Measurements from ENCODE around the gene ADAD1. TPM values are rescaled to one million over a fixed set of nuclear protein-coding genes. Genes with fewer than 3 reads are reported as not detected.

The ADAD1 gene
- total RNA-seq, 1 experiment from 2014 or later: not detected

- no peak for DNase-seq (ENCODE audit: low spot score)
Observed at GRCh38 chr4:122453384-122453995, 74.7 kb downstream of the ADAD1 start.

- no peak for DNase-seq (ENCODE audit: low spot score)
Observed at GRCh38 chr4:122456231-122457116, 77.7 kb downstream of the ADAD1 start, which contains the start of gene IL2. IL2 (minus strand) TSS chr4:122456725; CDS start chr4:122456440, 285 bp downstream.

- peak; percentile 19 for DNase-seq (ENCODE audit: low spot score)
Observed at GRCh38 chr4:122458625-122459024, 79.8 kb downstream of the ADAD1 start.

GRCh38 chr4:122469457-122469856 is 90.6 kb downstream of the ADAD1 start:
- no peak for DNase-seq (ENCODE audit: low spot score)

- no peak for DNase-seq (ENCODE audit: low spot score)
Observed at GRCh38 chr4:122475233-122475632, 96.4 kb downstream of the ADAD1 start.

- DNase-seq (ENCODE audit: low spot score): no peak
Observed at GRCh38 chr4:122476126-122476525, 97.3 kb downstream of the ADAD1 start.

- no peak for DNase-seq (ENCODE audit: low spot score)
Observed at GRCh38 chr4:122476745-122477144, 97.9 kb downstream of the ADAD1 start.

Other genes with a start within 250 kb of the ADAD1 start
- 17.9 and 21.5 TPM in 2 replicates for gene BLTP1, start 226.7 kb upstream of the ADAD1 start, total RNA-seq (2014; rRNA removed; shearing (Covaris generic))
- gene IL2, start 77.7 kb downstream of the ADAD1 start, total RNA-seq (2014; rRNA removed; shearing (Covaris generic)): not detected in 2 replicates
- not detected in 2 replicates for gene IL21, start 242.1 kb downstream of the ADAD1 start, total RNA-seq (2014; rRNA removed; shearing (Covaris generic))